ENCODE results near the gene BCAS4.

The BCAS4 gene

GRCh38 chr20:50821994-50822393 lies 27.1 kb downstream of the BCAS4 start:
- TF ChIP-seq ZBTB7A (IDR thresholded peaks at IDR 0.05; ENCODE audit: low read depth) (no peak), USF1 (IDR thresholded peaks at IDR 0.05) (no peak), EP300 (IDR thresholded peaks at IDR 0.05; ENCODE audit: borderline replicate concordance) (no peak), FOXM1 (IDR thresholded peaks at IDR 0.05; ENCODE audit: borderline replicate concordance, low read depth) (no peak), RAD21 (IDR thresholded peaks at IDR 0.05; ENCODE audit: low read depth) (no peak), MAX (IDR thresholded peaks at IDR 0.05) (no peak), TEAD4 (IDR thresholded peaks at IDR 0.05) (no peak), TCF12 (IDR thresholded peaks at IDR 0.05; ENCODE audit: low read depth) (no peak), NFIC (IDR thresholded peaks at IDR 0.05) (no peak), YY1 (IDR thresholded peaks at IDR 0.05; ENCODE audit: low read depth) (no peak), TAF1 (IDR thresholded peaks at IDR 0.05; ENCODE audit: low read depth) (no peak), REST (IDR thresholded peaks at IDR 0.05; ENCODE audit: low read depth) (no peak), EGR1 (IDR thresholded peaks at IDR 0.05) (no peak), CREB1 (IDR thresholded peaks at IDR 0.05; ENCODE audit: low read depth) (no peak), CEBPB (IDR thresholded peaks at IDR 0.05) (no peak)

DNA sequence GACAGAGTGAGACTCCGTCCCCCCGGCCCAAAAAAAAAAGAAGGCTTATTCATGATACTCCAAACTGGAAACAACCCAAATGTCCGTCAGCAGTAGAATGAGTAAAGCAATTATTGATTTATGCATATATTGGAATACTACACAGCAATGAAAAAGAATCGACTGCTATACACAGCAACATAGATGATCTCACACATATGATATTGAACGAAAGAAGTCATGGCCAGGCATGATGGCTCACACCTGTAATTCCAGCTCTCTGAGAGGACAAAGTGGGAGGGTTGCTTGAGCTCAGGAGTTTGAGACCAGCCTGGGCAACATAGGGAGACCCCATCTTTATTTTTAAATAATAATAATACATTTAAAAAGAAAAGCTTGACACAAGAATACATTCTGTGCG lies 28.5 kb downstream of the BCAS4 start:
- TF ChIP-seq CREB1 (IDR thresholded peaks at IDR 0.05; ENCODE audit: low read depth) (no peak), EP300 (IDR thresholded peaks at IDR 0.05; ENCODE audit: borderline replicate concordance) (no peak), FOXM1 (IDR thresholded peaks at IDR 0.05; ENCODE audit: borderline replicate concordance, low read depth) (no peak), TCF12 (IDR thresholded peaks at IDR 0.05; ENCODE audit: low read depth) (no peak), NFIC (IDR thresholded peaks at IDR 0.05) (no peak), REST (IDR thresholded peaks at IDR 0.05; ENCODE audit: low read depth) (no peak), EGR1 (IDR thresholded peaks at IDR 0.05) (no peak)

DNA sequence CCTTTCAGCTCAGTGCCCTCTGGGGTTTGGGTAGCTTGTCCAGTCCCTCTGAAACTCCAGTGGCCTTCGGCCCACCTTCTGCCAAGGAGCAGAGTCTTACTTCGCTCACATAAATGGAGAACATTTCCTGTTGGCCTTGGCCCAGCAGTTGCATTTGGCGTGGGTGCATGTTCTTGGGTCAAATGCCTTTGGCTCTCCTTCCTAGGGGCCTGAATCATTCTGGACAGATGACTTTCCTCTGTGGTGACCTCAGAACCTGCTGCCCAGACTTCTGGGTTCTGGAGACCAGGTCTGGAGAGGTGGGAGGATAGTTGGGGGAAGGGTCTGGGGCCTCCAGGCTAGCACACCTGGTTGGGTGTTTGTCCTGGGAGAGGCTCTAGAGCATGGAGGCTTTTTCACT lies 29.3 kb downstream of the BCAS4 start:
- TF ChIP-seq YY1 (IDR thresholded peaks at IDR 0.05; ENCODE audit: low read depth) (no peak), RAD21 (IDR thresholded peaks at IDR 0.05; ENCODE audit: low read depth) (no peak), FOXM1 (IDR thresholded peaks at IDR 0.05; ENCODE audit: borderline replicate concordance, low read depth) (no peak), USF1 (IDR thresholded peaks at IDR 0.05) (no peak), TAF1 (IDR thresholded peaks at IDR 0.05; ENCODE audit: low read depth) (no peak)

- TF ChIP-seq CREB1 (IDR thresholded peaks at IDR 0.05; ENCODE audit: low read depth) (no peak), CEBPB (IDR thresholded peaks at IDR 0.05) (no peak), TEAD4 (IDR thresholded peaks at IDR 0.05) (no peak), USF1 (IDR thresholded peaks at IDR 0.05) (no peak), RAD21 (IDR thresholded peaks at IDR 0.05; ENCODE audit: low read depth) (no peak), REST (IDR thresholded peaks at IDR 0.05; ENCODE audit: low read depth) (no peak)
Measured at GRCh38 chr20:50826121-50826520, 31.3 kb downstream of the BCAS4 start.

All from Ishikawa (cell line).